K562 (cell line): ENCODE measurements around the gene OR52E4. TPM values are rescaled to one million over a fixed set of nuclear protein-coding genes. Genes with fewer than 3 reads are reported as not detected.

Experiments used
- ATAC-seq: fragments of 200-7000 bp; cut with Tn5 transposase; 3 replicates; pipeline ENCODE4 v1.9.1; 2020; ENCODE audit warnings: moderate library complexity
- BruUV-seq: library from RNA; stranded (reverse); fragments of 400-500 nt; replicated peaks from 2 replicates; lab custom pipeline; 2021; lab: Mats Ljungman, UMichigan
- CTCF ChIA-PET: fragments of 300-600 bp; formaldehyde crosslinking; extraction: SDS; loops from one replicate; lab custom pipeline; 2021; ENCODE audit warnings: low intra/inter-chr PET ratio; lab: Yijun Ruan, JAX
- POLR2A ChIA-PET: fragments of 300-600, 350-650 bp; sonication (Branson Sonifier 250); formaldehyde crosslinking; extraction: SDS; loops from one replicate; lab custom pipeline; 2021; ENCODE audit warnings: antibody characterized with exemption, inconsistent platforms; lab: Yijun Ruan, JAX
- DNase-seq, 4 experiments: peaks; one replicate each; pipeline versions ENCODE4 v3.0.0 to v3.0.0-alpha.2; 2011 to 2018; ENCODE audit warnings: low spot score in 3 of 4, mixed read lengths in 3 of 4; ENCODE audit errors: extremely low read depth in 1 of 4
- FAIRE-seq: peaks from 2 replicates; lab custom pipeline; 2011; peaks lifted over from hg19 to GRCh38; lab: Jason Lieb, UNC
- H2AFZ ChIP-seq: 2 replicates; pipeline ENCODE4 v1.6.0; 2011; ENCODE audit warnings: low read depth, low read length, control low read depth, inconsistent platforms
- H3K27ac ChIP-seq: fragments of 200-600 bp; 3 replicates; pipeline ENCODE4 v1.8.0; 2011; ENCODE audit warnings: low read depth, mild to moderate bottlenecking, control low read depth, inconsistent platforms, low read length, moderate library complexity, mixed read lengths; ENCODE audit errors: extremely low read depth
- H3K27me3 ChIP-seq, 2 experiments: fragments of 300-600 bp in 1 of 2; 2 replicates in 1 of 2; 3 replicates in 1 of 2; pipeline versions ENCODE4 v1.6.0 to v1.8.0; 2011; ENCODE audit warnings: inconsistent platforms in 2 of 2, low read length in 2 of 2, mild to moderate bottlenecking in 1 of 2, mixed read lengths in 1 of 2, moderate library complexity in 1 of 2; ENCODE audit not compliant: control insufficient read depth in 2 of 2, insufficient read depth in 2 of 2
- H3K36me3 ChIP-seq: fragments of 300-600 bp; 3 replicates; pipeline ENCODE4 v1.8.0; 2011; ENCODE audit warnings: mild to moderate bottlenecking, low read length, inconsistent platforms; ENCODE audit not compliant: control insufficient read depth, insufficient read depth
- H3K4me1 ChIP-seq, 2 experiments: fragments of 200-600 bp in 1 of 2; replicated peaks in 1 of 2; 2 replicates in 1 of 2; 3 replicates in 1 of 2; pipeline versions ENCODE4 v1.5.1 to v1.8.0; 2011; ENCODE audit warnings: inconsistent platforms in 2 of 2, low read length in 2 of 2, mild to moderate bottlenecking in 1 of 2, mixed read lengths in 1 of 2, moderate library complexity in 1 of 2; ENCODE audit not compliant: control insufficient read depth in 2 of 2, insufficient read depth in 2 of 2
- H3K4me2 ChIP-seq: 2 replicates; pipeline ENCODE4 v1.6.1; 2011; ENCODE audit warnings: low read length, control low read depth, inconsistent platforms, mixed read lengths; ENCODE audit not compliant: insufficient read depth
- H3K4me3 ChIP-seq: fragments of 200-600 bp; sonication (generic), shearing (Covaris generic); 2 replicates; pipeline ENCODE4 v1.5.1; 2016; ENCODE audit warnings: control low read depth, inconsistent platforms
- H3K79me2 ChIP-seq: fragments of 200-600 bp; 3 replicates; pipeline ENCODE4 v1.8.0; 2011; ENCODE audit warnings: low read length, inconsistent platforms; ENCODE audit not compliant: control insufficient read depth, insufficient read depth
- H3K9ac ChIP-seq, 2 experiments: 2 replicates each; pipeline versions ENCODE4 v1.6.0 to v1.6.1; 2011; ENCODE audit warnings: low read depth in 2 of 2, low read length in 2 of 2, control low read depth in 1 of 2, inconsistent platforms in 1 of 2, mild to moderate bottlenecking in 1 of 2, mixed read lengths in 1 of 2; ENCODE audit not compliant: insufficient read depth in 1 of 2
- H3K9me1 ChIP-seq: one replicate; pipeline ENCODE4 v1.6.0; 2011; ENCODE audit warnings: inconsistent platforms, mild to moderate bottlenecking, low read length, moderate library complexity; ENCODE audit not compliant: control insufficient read depth, insufficient read depth
- H3K9me3 ChIP-seq: replicated peaks from 2 replicates; pipeline ENCODE4 v1.5.1; 2011; ENCODE audit warnings: low read depth, low read length, inconsistent platforms; ENCODE audit not compliant: control insufficient read depth, insufficient read depth
- H4K20me1 ChIP-seq: replicated peaks from 2 replicates; pipeline ENCODE4 v1.6.1; 2011; ENCODE audit warnings: low read length, inconsistent platforms, mixed read lengths; ENCODE audit not compliant: control insufficient read depth, insufficient read depth
- ARID4B ChIP-seq: sonication (generic); formaldehyde crosslinking; IDR thresholded peaks from 2 replicates; pipeline ENCODE4 v1.8.0; 2022; ENCODE audit warnings: mild to moderate bottlenecking, missing genetic modification reagents
- FOXJ3 ChIP-seq: sonication (generic); formaldehyde crosslinking; IDR thresholded peaks from 2 replicates; pipeline ENCODE4 v1.4.0; 2020; ENCODE audit warnings: mild to moderate bottlenecking, missing genetic modification reagents
- NRF1 ChIP-seq, 2 experiments: fragments of 450-650 bp; IDR thresholded peaks in 1 of 2; conservative IDR thresholded peaks in 1 of 2; 2 replicates each; pipeline ENCODE4 v1.6.1; 2014; ENCODE audit warnings: mild to moderate bottlenecking in 2 of 2
- PURB ChIP-seq: sonication (generic); formaldehyde crosslinking; IDR thresholded peaks from 2 replicates; pipeline ENCODE4 v1.9.0; 2021; ENCODE audit warnings: low read depth, mild to moderate bottlenecking, missing genetic modification reagents
- RB1 ChIP-seq: fragments of 450-650 bp; IDR thresholded peaks from 2 replicates; pipeline ENCODE4 v1.6.1; 2017; ENCODE audit warnings: low read depth, mild to moderate bottlenecking
- RBM17 ChIP-seq: fragments of 200-400 bp; formaldehyde crosslinking; IDR thresholded peaks from 2 replicates; pipeline ENCODE4 v1.6.1; 2017; ENCODE audit warnings: low read depth, mild to moderate bottlenecking, low read length, borderline replicate concordance
- XRCC5 ChIP-seq: fragments of 200-400 bp; formaldehyde crosslinking; IDR thresholded peaks from 2 replicates; pipeline ENCODE4 v1.6.1; 2017; ENCODE audit warnings: low read depth, mild to moderate bottlenecking, low read length
- YY1 ChIP-seq, 3 experiments: IDR thresholded peaks; 2 replicates each; pipeline ENCODE4 v1.6.1; 2011; ENCODE audit warnings: low read length in 2 of 3, mild to moderate bottlenecking in 2 of 3, moderate library complexity in 2 of 3, borderline replicate concordance in 1 of 3, control low read depth in 1 of 3, low read depth in 1 of 3; ENCODE audit not compliant: insufficient read depth in 3 of 3, insufficient replicate concordance in 2 of 3, control insufficient read depth in 1 of 3, insufficient read length in 1 of 3; ENCODE audit errors: extremely low read depth in 1 of 3
- ZFP30 ChIP-seq: fragments of 250-450 bp; sonication (Bioruptor Pico); IDR thresholded peaks from 2 replicates; pipeline ENCODE4 v1.8.0; 2022; ENCODE audit warnings: moderate library complexity, mild to moderate bottlenecking, inconsistent platforms, borderline replicate concordance
- ZNF175 ChIP-seq: fragments of 200-800 bp; sonication (Bioruptor generic); IDR thresholded peaks from 2 replicates; pipeline ENCODE4 v1.6.1; 2016; ENCODE audit warnings: low read depth, mild to moderate bottlenecking, missing genetic modification characterization, missing compliant biosample characterization
- WGBS: fragments of 100-300 bp; shearing (Covaris generic); methylation state at CpG from one replicate; pipeline ENCODE4 v1.1.6; 2016; ENCODE audit warnings: low coverage, mixed read lengths; ENCODE audit not compliant: insufficient coverage; ENCODE audit errors: missing lambda C conversion rate; 5-methylcytosine and 5-hydroxymethylcytosine counted together
- in situ Hi-C: fragments of 300-500 bp; cut with MboI; formaldehyde crosslinking; loops from 4 replicates; pipeline ENCODE4 v1.15.0; 2018; ENCODE audit warnings: inconsistent platforms, mixed read lengths
- intact Hi-C: fragments of 100-400 bp; cut with micrococcal nuclease; formaldehyde crosslinking; loops from 2 replicates; pipeline ENCODE4 v1.14.2; 2022
- polyA plus RNA-seq, 8 experiments: library from polyadenylated mRNA; depleted of rRNA in 4 of 8; stranded (reverse) in 5 of 8; unstranded in 3 of 8; fragments of >200 nt; fragmentation: Nextera tagmentation in 2 of 8; fragmentation: Illumina TruSeq in 1 of 8; extraction: Ambion mirVana in 2 of 8; extraction: Trizol in 1 of 8; gene quantifications; 2 replicates each; pipeline versions ENCODE4 v1.2.1 to v1.2.3, GENCODE V29; 2011 to 2014; ENCODE audit warnings: inconsistent platforms in 1 of 8, missing spikeins in 1 of 8
- total RNA-seq, 7 experiments: library from RNA; depleted of rRNA in 6 of 7; stranded (reverse); fragments of >200 nt in 6 of 7; fragmentation: Illumina TruSeq in 2 of 7; extraction: Trizol in 2 of 7; gene quantifications; 2 replicates each; pipeline versions ENCODE4 v1.2.1 to v1.2.3, GENCODE V29; 2011 to 2021; ENCODE audit warnings: low replicate concordance in 1 of 7
- TF ChIP-seq, protein P1 (sequence below), 2 experiments: fragments of 450-650 bp; conservative IDR thresholded peaks; 2 replicates each; pipeline ENCODE4 v1.6.1; 2017; ENCODE audit warnings: mild to moderate bottlenecking in 2 of 2, moderate library complexity in 2 of 2

OR52E4 gene
- total and polyA plus RNA-seq, 9 of the 15 experiments (the other 6 are each of a cell fraction or from before 2014, with no cell fraction given) = not detected

DNA sequence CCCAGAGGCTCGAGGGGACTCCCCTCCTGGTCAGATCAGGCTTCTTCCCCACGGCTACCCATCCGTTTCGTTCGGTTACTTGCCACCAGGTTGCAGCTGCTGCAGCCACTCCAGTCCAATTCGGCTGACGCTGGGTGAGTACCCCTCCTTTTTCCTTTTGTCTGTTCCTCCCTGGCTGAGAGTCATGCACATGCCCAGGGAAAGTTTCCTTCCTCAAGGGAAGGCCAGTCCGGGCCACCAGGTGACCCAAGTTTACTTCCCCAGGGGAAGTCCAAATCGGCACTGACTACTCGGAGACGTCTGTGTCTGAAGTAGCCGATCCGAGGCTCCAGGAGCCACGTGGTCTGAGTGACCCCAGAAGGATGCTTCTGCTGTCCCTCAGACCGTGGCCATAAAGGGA is 48.4 kb downstream of the OR52E4 start (continued):
- TF ChIP-seq YY1 (IDR thresholded peaks at IDR 0.05; ENCODE audit: borderline replicate concordance in 1 of 3, control insufficient read depth in 1 of 3, extremely low read depth in 1 of 3, insufficient read depth in 3 of 3, insufficient read length in 1 of 3, insufficient replicate concordance in 2 of 3, low read depth in 1 of 3, low read length in 2 of 3) (no peak), ZFP30 (CRISPR knock-in tag) (no peak), XRCC5 (no peak)
- TF ChIP-seq, all 486 proteins: peak for 0

- Histone ChIP-seq H3K4me2 (peak overlapping the region; percentile 18), H3K4me3 (no peak overlapping the region), H3K9me1 (no peaks in the 10 kb centered on the region), H2AFZ (peak overlapping the region; percentile 8; the same call in 1 of the 2 replicates), H3K27ac (no peak overlapping the region), H3K27me3 (peaks cover 26 to 39% of the 10 kb centered on the region in 2 experiments; a peak in 4 of 5 replicates), H3K9ac (no peak overlapping the region), H3K36me3 (no peaks in the 10 kb centered on the region), H3K4me1 (peaks cover 0 to 4% of the 10 kb centered on the region in 2 experiments; a peak in 2 of 5 replicates), H3K79me2 (no peaks in the 10 kb centered on the region; the same call in 2 of the 3 replicates), H3K9me3 (no peaks in the 10 kb centered on the region; the same call in 1 of the 2 replicates), H4K20me1 (no peaks in the 10 kb centered on the region)
- ChIA-PET POLR2A (interaction anchor here (0.6 kb wide), 1 partner anchor 399 kb away, joined by 3 read pairs; no protein-coding TSS in a partner anchor), CTCF (no interaction called here)
- peak; percentile 19 to 24 (median 22) for DNase-seq
- BruUV-seq = no TSS peak
- intact Hi-C loops (no loop called here), in situ Hi-C loops (no loop called here)
- no peak for FAIRE-seq
- peak; percentile 81 for ATAC-seq
- 29% methylated on average over 28 of the region's 31 CpGs for WGBS
- TF ChIP-seq ZNF175 (CRISPR knock-in tag) (no peak), RB1 (no peak), RBM17 (no peak), ARID4B (no peak), NRF1 (conservative IDR thresholded peaks at IDR 0.05 in 1 of 2, IDR thresholded peaks at IDR 0.05 in 1 of 2) (no peak), PURB (CRISPR knock-in tag) (no peak), FOXJ3 (CRISPR knock-in tag) (no peak)
- TF ChIP-seq, protein P1, sequence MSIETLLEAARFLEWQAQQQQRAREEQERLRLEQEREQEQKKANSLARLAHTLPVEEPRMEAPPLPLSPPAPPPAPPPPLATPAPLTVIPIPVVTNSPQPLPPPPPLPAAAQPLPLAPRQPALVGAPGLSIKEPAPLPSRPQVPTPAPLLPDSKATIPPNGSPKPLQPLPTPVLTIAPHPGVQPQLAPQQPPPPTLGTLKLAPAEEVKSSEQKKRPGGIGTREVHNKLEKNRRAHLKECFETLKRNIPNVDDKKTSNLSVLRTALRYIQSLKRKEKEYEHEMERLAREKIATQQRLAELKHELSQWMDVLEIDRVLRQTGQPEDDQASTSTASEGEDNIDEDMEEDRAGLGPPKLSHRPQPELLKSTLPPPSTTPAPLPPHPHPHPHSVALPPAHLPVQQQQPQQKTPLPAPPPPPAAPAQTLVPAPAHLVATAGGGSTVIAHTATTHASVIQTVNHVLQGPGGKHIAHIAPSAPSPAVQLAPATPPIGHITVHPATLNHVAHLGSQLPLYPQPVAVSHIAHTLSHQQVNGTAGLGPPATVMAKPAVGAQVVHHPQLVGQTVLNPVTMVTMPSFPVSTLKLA (conservative IDR thresholded peaks at IDR 0.05) = no peak
Measured at GRCh38 chr11:5929571-5930368, 49.3 kb downstream of the OR52E4 start.
